ENCODE data around the gene CDH11.
A peak's percentile ranks its signal among the peaks of the same experiment; 100 is the strongest.

Gene CDH11
- total RNA-seq, result 0 reads per million in 4 donors

GRCh38 chr16:65121870-65122723, at the start of gene CDH11:
Gene CDH11, minus strand, starts transcription at chr16:65122063. Its CDS starts 117,194 bp downstream, at chr16:65004869.
- DNase-seq, result no peak

GRCh38 chr16:65154321-65154720, 32.5 kb upstream of the CDH11 start:
- DNase-seq, result no peak

GRCh38 chr16:65153365-65154105, 31.7 kb upstream of the CDH11 start:
- DNase-seq, result no peak

GRCh38 chr16:65148804-65149203, 26.9 kb upstream of the CDH11 start:
- no peak for DNase-seq

- no peak for DNase-seq
Measured at GRCh38 chr16:65142276-65142675, 20.4 kb upstream of the CDH11 start.

GRCh38 chr16:65136681-65137080, 14.8 kb upstream of the CDH11 start:
- no peak for DNase-seq

- peak in 1 of 5 donors; percentile 1 for DNase-seq
Measured at GRCh38 chr16:65126845-65127624, 5.2 kb upstream of the CDH11 start.

GRCh38 chr16:65125871-65126270, 4.0 kb upstream of the CDH11 start:
- DNase-seq, result no peak

GRCh38 chr16:65125322-65125721, 3.5 kb upstream of the CDH11 start:
- DNase-seq, result no peak

GRCh38 chr16:65124596-65124995, 2.7 kb upstream of the CDH11 start:
- DNase-seq, result no peak

- no peak for DNase-seq
Measured at GRCh38 chr16:65124212-65124548, 2.3 kb upstream of the CDH11 start.

- no peak for DNase-seq
Measured at GRCh38 chr16:65123396-65124211, 1.7 kb upstream of the CDH11 start.

GRCh38 chr16:65122724-65123395, 997 bp upstream of the CDH11 start:
- DNase-seq, result no peak

- DNase-seq, result no peak
Measured at GRCh38 chr16:65120831-65121721, 787 bp downstream of the CDH11 start.

- no peak for DNase-seq
Measured at GRCh38 chr16:65120461-65120830, 1.4 kb downstream of the CDH11 start.

- DNase-seq, result no peak
Measured at GRCh38 chr16:65119901-65120401, 1.9 kb downstream of the CDH11 start.

GRCh38 chr16:65119435-65119834, 2.4 kb downstream of the CDH11 start:
- no peak for DNase-seq

GRCh38 chr16:65118871-65119270, 3.0 kb downstream of the CDH11 start:
- no peak for DNase-seq

GRCh38 chr16:65117811-65118448, 3.9 kb downstream of the CDH11 start:
- DNase-seq, result peak in 1 of 5 donors; percentile 24

- DNase-seq, result no peak
Measured at GRCh38 chr16:65116818-65117430, 4.9 kb downstream of the CDH11 start.

All from T-helper 1 cell (primary cell).